Fibroblast of peridontal ligament (primary cell): Measurements from ENCODE around the gene CENPK.
"Not testable (repeated sequence)": the region's sequence is repeated elsewhere in the genome, so short reads cannot be mapped to it uniquely, and the experiment has no call there.

Experiments used
- DNase-seq: peaks from one replicate; pipeline ENCODE4 v3.0.0-alpha.2; 2010; ENCODE audit errors: extremely low read depth

Gene CENPK

GRCh38 chr5:65508978-65509377 lies 54.0 kb downstream of the CENPK start:
- no peak for DNase-seq

DNA sequence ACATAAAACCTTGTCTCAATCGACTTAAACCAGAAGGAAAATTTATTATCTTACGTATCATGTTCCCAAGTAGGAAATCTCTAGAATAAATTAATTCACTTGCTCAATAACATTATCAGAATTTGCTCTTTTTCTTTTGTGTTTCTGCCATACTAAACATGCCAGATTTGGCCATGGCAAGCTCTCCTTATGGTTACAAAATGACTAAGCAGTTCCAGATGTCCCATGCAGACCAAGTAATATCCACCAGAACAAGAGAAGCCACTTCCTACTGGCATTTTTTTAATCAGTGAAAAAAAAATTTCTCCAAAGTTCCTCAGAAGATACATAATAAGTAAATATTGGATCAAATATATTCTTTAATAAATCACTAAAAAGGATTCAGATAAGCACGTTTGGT lies 56.0 kb downstream of the CENPK start:
- peak; percentile 95 for DNase-seq

- no peak for DNase-seq
These were observed 73.8 kb downstream of the CENPK start for GRCh38 chr5:65489119-65489518.

- not testable (repeated sequence) for DNase-seq
These were observed 74.8 kb downstream of the CENPK start for GRCh38 chr5:65488038-65488687.

GRCh38 chr5:65486803-65487202 lies 76.2 kb downstream of the CENPK start:
- DNase-seq: not testable (repeated sequence)

DNA sequence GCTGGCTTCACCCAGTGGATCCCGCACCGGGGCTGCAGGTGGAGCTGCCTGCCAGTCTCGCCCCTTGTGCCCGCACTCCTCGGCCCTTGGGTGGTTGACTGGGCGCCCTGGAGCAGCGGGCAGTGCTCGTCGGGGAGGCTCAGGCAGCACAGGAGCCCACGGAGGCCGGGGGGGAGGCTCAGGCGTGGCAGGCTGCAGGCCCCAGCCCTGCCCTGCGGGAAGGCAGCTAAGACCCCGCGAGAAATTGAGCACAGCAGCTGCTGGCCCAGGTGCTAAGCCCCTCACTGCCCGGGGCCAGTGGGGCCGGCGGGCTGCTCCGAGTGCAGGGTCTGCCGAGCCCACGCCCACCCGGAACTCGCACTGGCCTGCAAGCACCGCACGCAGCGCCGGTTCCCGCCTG lies 77.6 kb downstream of the CENPK start:
- DNase-seq: no peak

GRCh38 chr5:65483546-65484346 lies 79.2 kb downstream of the CENPK start:
- DNase-seq: peak; percentile 87

- peak; percentile 75 for DNase-seq
These were observed 80.0 kb downstream of the CENPK start for GRCh38 chr5:65482736-65483545.

DNA sequence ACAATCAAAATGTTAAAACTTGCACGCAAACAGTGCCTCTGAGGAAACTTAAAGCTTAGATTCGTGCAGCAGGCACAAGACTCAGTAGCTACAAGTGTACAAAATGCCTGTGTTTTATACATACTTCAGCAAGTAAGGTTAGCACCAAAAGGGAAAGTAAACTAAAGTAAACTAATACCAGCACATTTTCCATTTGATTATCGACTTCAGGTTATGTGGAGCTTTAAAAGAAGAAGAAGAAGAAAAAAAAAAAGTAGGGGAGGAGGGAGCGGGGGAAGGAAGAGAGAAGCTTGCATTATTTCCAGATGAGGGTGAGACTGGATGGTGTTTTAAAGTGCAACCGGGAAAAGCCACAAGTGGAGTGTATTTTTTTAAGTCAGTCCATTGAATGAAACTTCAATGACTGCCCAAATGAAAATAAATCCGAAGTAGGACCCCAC lies 80.7 kb downstream of the CENPK start:
- peak; percentile 78 for DNase-seq

DNA sequence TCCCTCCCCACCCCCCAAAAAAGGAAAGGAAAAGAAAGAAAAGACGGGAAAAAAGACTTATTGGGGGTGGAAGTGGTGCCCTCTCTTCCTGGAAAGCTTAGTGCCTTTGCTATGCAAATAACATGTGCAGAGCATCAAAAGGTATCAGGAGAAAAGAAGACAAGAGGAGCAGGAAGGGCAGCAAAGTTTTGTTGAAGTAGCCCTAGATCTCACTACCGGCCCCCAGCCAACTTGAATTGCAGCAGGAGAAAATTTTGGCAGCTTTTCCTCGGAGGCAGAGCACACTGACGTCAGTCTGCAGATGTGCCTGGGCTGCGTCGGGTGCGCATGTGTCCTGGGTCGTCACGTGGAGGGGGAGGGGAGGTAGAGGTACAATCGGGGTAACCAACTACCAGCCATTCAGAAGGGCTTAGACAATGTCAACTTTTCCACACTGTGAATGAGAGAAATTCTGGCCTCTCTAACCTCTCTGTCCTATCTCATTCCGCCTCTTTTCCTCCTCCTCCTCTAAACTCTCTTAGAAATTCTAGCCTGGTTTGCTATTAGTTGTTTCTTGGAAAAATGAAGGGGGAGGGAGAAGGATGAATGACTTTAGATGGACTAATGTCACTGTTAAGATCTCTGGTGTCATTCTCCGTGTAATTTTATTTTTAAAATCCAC lies 81.2 kb downstream of the CENPK start, which contains the start of gene ADAMTS6:
TSS of gene ADAMTS6 (minus strand) at position 286 of the 661 bp plus-strand sequence. CDS start 8,247 bp downstream, outside the sequence.
- peak; percentile 99 for DNase-seq

GRCh38 chr5:65481171-65481581 lies 81.8 kb downstream of the CENPK start:
- DNase-seq: peak; percentile 50

GRCh38 chr5:65480306-65480865 lies 82.6 kb downstream of the CENPK start:
- DNase-seq: peak; percentile 89

GRCh38 chr5:65479527-65479926 lies 83.4 kb downstream of the CENPK start:
- no peak for DNase-seq

- no peak for DNase-seq
These were observed 84.6 kb downstream of the CENPK start for GRCh38 chr5:65478336-65478735.

GRCh38 chr5:65475895-65476294 lies 87.1 kb downstream of the CENPK start:
- no peak for DNase-seq

DNA sequence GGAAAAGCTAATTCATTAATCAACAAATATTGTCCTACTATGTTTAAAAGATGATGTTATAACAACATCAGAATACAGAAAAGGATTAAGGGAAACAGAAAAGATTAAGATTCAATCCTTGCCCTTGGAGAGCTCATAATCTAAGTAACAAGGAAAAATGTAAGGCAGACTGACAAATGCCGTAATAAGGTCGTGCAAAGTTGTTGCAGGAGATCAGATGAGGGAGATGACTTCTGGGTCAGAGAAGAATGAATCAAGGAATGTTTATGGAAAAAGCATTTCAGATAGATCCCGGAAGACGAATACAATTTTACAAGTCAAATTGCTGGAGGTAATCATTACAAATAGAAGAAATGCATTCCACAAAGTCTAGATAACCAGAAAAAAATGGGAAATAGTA lies 87.6 kb downstream of the CENPK start:
- DNase-seq: no peak

- peak; percentile 36 for DNase-seq
These were observed 88.7 kb downstream of the CENPK start for GRCh38 chr5:65474130-65474711.

DNA sequence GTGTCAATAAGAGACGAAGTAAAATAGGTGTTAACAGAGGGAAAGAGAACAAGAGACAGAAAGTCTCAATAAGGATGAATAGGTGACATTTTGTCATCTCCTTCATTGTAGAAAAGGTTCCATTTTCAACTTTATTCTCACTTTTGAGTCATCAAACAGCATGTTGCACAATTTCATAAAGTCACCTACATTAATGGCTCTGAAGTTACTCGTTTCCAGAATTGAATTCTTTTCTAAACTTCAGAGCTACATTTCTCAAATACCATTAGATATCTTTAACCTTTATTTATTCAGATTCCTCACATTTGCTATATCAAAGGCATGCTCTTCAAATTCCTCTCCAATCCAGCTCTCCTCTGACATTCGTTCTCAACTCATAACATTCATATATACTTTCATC lies 94.3 kb downstream of the CENPK start:
- no peak for DNase-seq
